ENCODE results near the gene DOCK2.
A peak's percentile ranks its signal among the peaks of the same experiment; 100 is the strongest.

The DOCK2 gene

DNA sequence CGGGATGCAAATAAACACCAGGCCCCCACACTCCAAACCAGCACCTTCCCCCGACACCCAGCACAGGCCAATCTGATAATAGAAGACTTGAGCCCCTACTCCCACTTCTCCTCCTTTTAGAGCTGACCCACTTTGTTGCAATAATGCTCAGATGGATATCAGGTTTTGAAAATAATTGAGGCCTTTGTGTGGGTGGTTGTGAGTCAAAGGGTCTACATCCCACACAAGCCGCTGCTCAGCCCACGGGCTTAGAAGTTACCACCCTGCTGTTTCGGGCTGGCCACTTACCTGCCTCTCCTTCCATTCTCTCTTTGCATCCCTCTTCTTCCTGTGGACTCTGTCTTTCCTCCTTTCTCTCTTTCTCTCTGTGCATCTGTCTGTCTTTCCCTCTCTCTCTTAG lies 432.4 kb downstream of the DOCK2 start:
- peak; percentile 97 for TF ChIP-seq ZFHX2 (tag by site-specific recombination; conservative IDR thresholded peaks at IDR 0.05)
- TF ChIP-seq EGR2 (tag by site-specific recombination; IDR thresholded peaks at IDR 0.05; ENCODE audit: low read depth): peak; percentile 98
- no peak for TF ChIP-seq ZNF658 (tag by site-specific recombination; IDR thresholded peaks at IDR 0.05)
- Histone ChIP-seq H3K27ac (ENCODE audit: extremely low read depth, low read depth, low read length) (no peak overlapping the region), H3K4me1 (ENCODE audit: control insufficient read depth, insufficient read depth, low read length) (peaks cover 4% of the 10 kb centered on the region), H3K9me3 (ENCODE audit: control insufficient read depth, insufficient read depth, low read depth, low read length) (no peaks in the 10 kb centered on the region), H3K36me3 (ENCODE audit: control insufficient read depth in 2 of 2, insufficient read depth in 1 of 2, low read length in 2 of 2) (no peaks in the 10 kb centered on the region), H3K4me3 (ENCODE audit: low read depth, low read length) (no peak overlapping the region)
- ChIA-PET CTCF (interaction anchor here (1.2 to 3.0 kb wide), 4 partner anchors 11 to 90 kb away, joined by 3 to 46 read pairs (median 30); partner anchors contain the start of gene INSYN2B), POLR2A (no interaction called here)

DNA sequence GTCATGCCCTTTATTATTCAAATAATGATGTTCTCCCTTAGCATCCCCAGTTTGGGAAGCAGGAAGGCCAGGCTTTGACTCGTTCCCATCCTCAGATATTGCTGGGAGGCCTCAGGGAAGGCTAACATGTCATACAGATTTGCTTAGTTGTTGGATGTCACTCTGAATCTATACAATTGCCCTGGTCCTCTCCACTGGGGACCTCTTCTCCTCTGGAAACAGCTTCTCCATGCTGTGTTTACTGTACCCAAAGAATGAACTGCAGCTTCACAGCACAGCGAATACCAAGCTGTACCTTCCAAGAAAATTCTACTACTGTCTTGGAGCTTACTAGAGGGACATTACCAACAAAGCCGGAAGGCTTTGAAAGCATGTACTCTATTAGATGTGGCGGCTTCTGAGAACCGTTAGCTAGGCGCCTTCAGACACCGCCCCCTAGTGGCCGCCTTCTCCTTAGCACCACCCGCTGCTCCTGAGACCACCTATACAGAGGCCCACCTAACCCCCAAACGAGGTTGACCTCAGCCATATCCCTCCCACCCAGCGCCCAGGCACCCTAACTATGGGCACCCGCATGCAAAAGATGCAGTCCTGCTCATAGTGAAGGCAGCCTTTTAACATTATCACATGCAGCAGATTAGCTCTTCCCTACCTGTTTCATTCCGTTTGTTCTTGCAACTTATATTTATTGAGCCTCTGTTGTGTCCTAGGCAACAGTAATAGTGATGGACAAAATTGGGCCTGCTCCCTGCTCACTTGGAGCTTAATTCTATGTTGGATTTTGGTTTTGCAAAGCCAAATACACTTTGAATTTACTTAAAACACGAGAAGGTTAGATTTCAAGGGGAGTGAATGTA lies 433.7 kb downstream of the DOCK2 start:
- ChIA-PET POLR2A (no interaction called here), CTCF (interaction anchor here (0.5 to 3.0 kb wide), 52 partner anchors 8 to 1690 kb away, joined by 3 to 46 read pairs (median 4); partner anchors contain the start of gene INSYN2B)
- H3K4me1 ChIP-seq (ENCODE audit: control insufficient read depth, insufficient read depth, low read length): peaks cover 4% of the 10 kb centered on the region
- no peak overlapping the region for H3K27ac ChIP-seq (ENCODE audit: extremely low read depth, low read depth, low read length)
- no peaks in the 10 kb centered on the region for H3K9me3 ChIP-seq (ENCODE audit: control insufficient read depth, insufficient read depth, low read depth, low read length)
- no peaks in the 10 kb centered on the region for H3K36me3 ChIP-seq (ENCODE audit: control insufficient read depth in 2 of 2, insufficient read depth in 1 of 2, low read length in 2 of 2)
- TF ChIP-seq ZNF624 (tag by site-specific recombination; IDR thresholded peaks at IDR 0.05): no peak
- peak; percentile 31; the same call in 1 of the 2 replicates for TF ChIP-seq CTCF (tag by site-specific recombination; IDR thresholded peaks at IDR 0.05)
- no peak overlapping the region for H3K4me3 ChIP-seq (ENCODE audit: low read depth, low read length)

- no peaks in the 10 kb centered on the region for H3K36me3 ChIP-seq (ENCODE audit: control insufficient read depth in 2 of 2, insufficient read depth in 1 of 2, low read length in 2 of 2)
- H3K27ac ChIP-seq (ENCODE audit: extremely low read depth, low read depth, low read length): no peak overlapping the region
- POLR2A ChIA-PET: no interaction called here
- peaks cover 4% of the 10 kb centered on the region for H3K4me1 ChIP-seq (ENCODE audit: control insufficient read depth, insufficient read depth, low read length)
- H3K4me3 ChIP-seq (ENCODE audit: low read depth, low read length): no peak overlapping the region
- CTCF ChIA-PET: interaction anchor here (0.6 to 3.0 kb wide), 30 partner anchors 8 to 1689 kb away, joined by 3 to 46 read pairs (median 5); partner anchors contain the start of gene INSYN2B
- no peaks in the 10 kb centered on the region for H3K9me3 ChIP-seq (ENCODE audit: control insufficient read depth, insufficient read depth, low read depth, low read length)
- TF ChIP-seq ZNF239 (tag by site-specific recombination; IDR thresholded peaks at IDR 0.05): no peak
- TF ChIP-seq, protein P1, sequence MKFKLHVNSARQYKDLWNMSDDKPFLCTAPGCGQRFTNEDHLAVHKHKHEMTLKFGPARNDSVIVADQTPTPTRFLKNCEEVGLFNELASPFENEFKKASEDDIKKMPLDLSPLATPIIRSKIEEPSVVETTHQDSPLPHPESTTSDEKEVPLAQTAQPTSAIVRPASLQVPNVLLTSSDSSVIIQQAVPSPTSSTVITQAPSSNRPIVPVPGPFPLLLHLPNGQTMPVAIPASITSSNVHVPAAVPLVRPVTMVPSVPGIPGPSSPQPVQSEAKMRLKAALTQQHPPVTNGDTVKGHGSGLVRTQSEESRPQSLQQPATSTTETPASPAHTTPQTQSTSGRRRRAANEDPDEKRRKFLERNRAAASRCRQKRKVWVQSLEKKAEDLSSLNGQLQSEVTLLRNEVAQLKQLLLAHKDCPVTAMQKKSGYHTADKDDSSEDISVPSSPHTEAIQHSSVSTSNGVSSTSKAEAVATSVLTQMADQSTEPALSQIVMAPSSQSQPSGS (tag by site-specific recombination; IDR thresholded peaks at IDR 0.05; ENCODE audit: low read depth): no peak
- TF ChIP-seq IKZF3 (tag by site-specific recombination; IDR thresholded peaks at IDR 0.05): no peak
- TF ChIP-seq ZNF707 (tag by site-specific recombination; IDR thresholded peaks at IDR 0.05): no peak
- TF ChIP-seq ZNF416 (tag by site-specific recombination; IDR thresholded peaks at IDR 0.05): no peak
- TF ChIP-seq ZNF350 (tag by site-specific recombination; IDR thresholded peaks at IDR 0.05): no peak
- TF ChIP-seq SCRT2 (tag by site-specific recombination; IDR thresholded peaks at IDR 0.05): no peak
- no peak for TF ChIP-seq MEIS1 (CRISPR knock-in tag; IDR thresholded peaks at IDR 0.05; ENCODE audit: borderline replicate concordance)
- TF ChIP-seq SP3 (tag by site-specific recombination; IDR thresholded peaks at IDR 0.05): no peak
- TF ChIP-seq ZNF133 (tag by site-specific recombination; IDR thresholded peaks at IDR 0.05): no peak
- TF ChIP-seq PRDM4 (tag by site-specific recombination; IDR thresholded peaks at IDR 0.05): no peak
- TF ChIP-seq ZNF585B (tag by site-specific recombination; IDR thresholded peaks at IDR 0.05): no peak
- TF ChIP-seq YY2 (tag by site-specific recombination; IDR thresholded peaks at IDR 0.05): no peak
- TF ChIP-seq, protein P2, sequence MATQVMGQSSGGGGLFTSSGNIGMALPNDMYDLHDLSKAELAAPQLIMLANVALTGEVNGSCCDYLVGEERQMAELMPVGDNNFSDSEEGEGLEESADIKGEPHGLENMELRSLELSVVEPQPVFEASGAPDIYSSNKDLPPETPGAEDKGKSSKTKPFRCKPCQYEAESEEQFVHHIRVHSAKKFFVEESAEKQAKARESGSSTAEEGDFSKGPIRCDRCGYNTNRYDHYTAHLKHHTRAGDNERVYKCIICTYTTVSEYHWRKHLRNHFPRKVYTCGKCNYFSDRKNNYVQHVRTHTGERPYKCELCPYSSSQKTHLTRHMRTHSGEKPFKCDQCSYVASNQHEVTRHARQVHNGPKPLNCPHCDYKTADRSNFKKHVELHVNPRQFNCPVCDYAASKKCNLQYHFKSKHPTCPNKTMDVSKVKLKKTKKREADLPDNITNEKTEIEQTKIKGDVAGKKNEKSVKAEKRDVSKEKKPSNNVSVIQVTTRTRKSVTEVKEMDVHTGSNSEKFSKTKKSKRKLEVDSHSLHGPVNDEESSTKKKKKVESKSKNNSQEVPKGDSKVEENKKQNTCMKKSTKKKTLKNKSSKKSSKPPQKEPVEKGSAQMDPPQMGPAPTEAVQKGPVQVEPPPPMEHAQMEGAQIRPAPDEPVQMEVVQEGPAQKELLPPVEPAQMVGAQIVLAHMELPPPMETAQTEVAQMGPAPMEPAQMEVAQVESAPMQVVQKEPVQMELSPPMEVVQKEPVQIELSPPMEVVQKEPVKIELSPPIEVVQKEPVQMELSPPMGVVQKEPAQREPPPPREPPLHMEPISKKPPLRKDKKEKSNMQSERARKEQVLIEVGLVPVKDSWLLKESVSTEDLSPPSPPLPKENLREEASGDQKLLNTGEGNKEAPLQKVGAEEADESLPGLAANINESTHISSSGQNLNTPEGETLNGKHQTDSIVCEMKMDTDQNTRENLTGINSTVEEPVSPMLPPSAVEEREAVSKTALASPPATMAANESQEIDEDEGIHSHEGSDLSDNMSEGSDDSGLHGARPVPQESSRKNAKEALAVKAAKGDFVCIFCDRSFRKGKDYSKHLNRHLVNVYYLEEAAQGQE (tag by site-specific recombination; IDR thresholded peaks at IDR 0.05): no peak
Observed at GRCh38 chr5:170071748-170072147, 434.7 kb downstream of the DOCK2 start.

All from HEK293 (cell line).